ENCODE data around the gene MEST.
A peak's percentile ranks its signal among the peaks of the same experiment; 100 is the strongest.

MEST gene

GRCh38 chr7:130479716-130480400 lies 12.0 kb upstream of the MEST start:
- FAIRE-seq (no peak), DNase-seq (ENCODE audit: insufficient read length, low spot score) (no peak)
- TF ChIP-seq SPI1 (IDR thresholded peaks at IDR 0.05; ENCODE audit: low read depth, low read length) (no peak), POLR2A (IDR thresholded peaks at IDR 0.05; ENCODE audit: low read depth, low read length) (no peak), PAX5 (IDR thresholded peaks at IDR 0.05; ENCODE audit: insufficient read depth, low read length, severe bottlenecking) (no peak), POLR2AphosphoS5 (IDR thresholded peaks at IDR 0.05; ENCODE audit: low read depth, low read length) (no peak), TAF1 (IDR thresholded peaks at IDR 0.05; ENCODE audit: low read depth, low read length) (no peak), POU2F2 (IDR thresholded peaks at IDR 0.05; ENCODE audit: low read depth, low read length) (no peak)

- no peak for DNase-seq (ENCODE audit: insufficient read length, low spot score)
- no peak for FAIRE-seq
- TF ChIP-seq POLR2A (IDR thresholded peaks at IDR 0.05; ENCODE audit: low read depth, low read length) (no peak), TAF1 (IDR thresholded peaks at IDR 0.05; ENCODE audit: low read depth, low read length) (no peak), POU2F2 (IDR thresholded peaks at IDR 0.05; ENCODE audit: low read depth, low read length) (no peak), SPI1 (IDR thresholded peaks at IDR 0.05; ENCODE audit: low read depth, low read length) (no peak)
Measured at GRCh38 chr7:130481898-130482297, 10.0 kb upstream of the MEST start.

GRCh38 chr7:130483031-130483430 lies 8.9 kb upstream of the MEST start:
- no peak for FAIRE-seq
- DNase-seq (ENCODE audit: insufficient read length, low spot score), result no peak
- TF ChIP-seq POLR2AphosphoS5 (IDR thresholded peaks at IDR 0.05; ENCODE audit: low read depth, low read length) (no peak), TAF1 (IDR thresholded peaks at IDR 0.05; ENCODE audit: low read depth, low read length) (no peak), POU2F2 (IDR thresholded peaks at IDR 0.05; ENCODE audit: low read depth, low read length) (no peak), POLR2A (IDR thresholded peaks at IDR 0.05; ENCODE audit: low read depth, low read length) (no peak), PAX5 (IDR thresholded peaks at IDR 0.05; ENCODE audit: insufficient read depth, low read length, severe bottlenecking) (no peak)

GRCh38 chr7:130485734-130486113 lies 6.2 kb upstream of the MEST start:
- no peak for TF ChIP-seq POU2F2 (IDR thresholded peaks at IDR 0.05; ENCODE audit: low read depth, low read length)
- no peak for TF ChIP-seq SPI1 (IDR thresholded peaks at IDR 0.05; ENCODE audit: low read depth, low read length)
- no peak for TF ChIP-seq PAX5 (IDR thresholded peaks at IDR 0.05; ENCODE audit: insufficient read depth, low read length, severe bottlenecking)
- TF ChIP-seq POLR2AphosphoS5 (IDR thresholded peaks at IDR 0.05; ENCODE audit: low read depth, low read length), result no peak
- TF ChIP-seq TAF1 (IDR thresholded peaks at IDR 0.05; ENCODE audit: low read depth, low read length), result no peak
- TF ChIP-seq POLR2A (IDR thresholded peaks at IDR 0.05; ENCODE audit: low read depth, low read length), result no peak
- no peak for FAIRE-seq
- DNase-seq (ENCODE audit: insufficient read length, low spot score), result no peak

GRCh38 chr7:130486114-130486953 lies 5.6 kb upstream of the MEST start:
- FAIRE-seq, result peak; percentile 26
- no peak for TF ChIP-seq POU2F2 (IDR thresholded peaks at IDR 0.05; ENCODE audit: low read depth, low read length)
- TF ChIP-seq SPI1 (IDR thresholded peaks at IDR 0.05; ENCODE audit: low read depth, low read length), result no peak
- no peak for TF ChIP-seq POLR2AphosphoS5 (IDR thresholded peaks at IDR 0.05; ENCODE audit: low read depth, low read length)
- TF ChIP-seq TAF1 (IDR thresholded peaks at IDR 0.05; ENCODE audit: low read depth, low read length), result no peak
- TF ChIP-seq POLR2A (IDR thresholded peaks at IDR 0.05; ENCODE audit: low read depth, low read length), result no peak
- DNase-seq (ENCODE audit: insufficient read length, low spot score), result no peak

GRCh38 chr7:130486954-130487436 lies 4.9 kb upstream of the MEST start:
- DNase-seq (ENCODE audit: insufficient read length, low spot score) (no peak), FAIRE-seq (peak; percentile 45)
- TF ChIP-seq PAX5 (IDR thresholded peaks at IDR 0.05; ENCODE audit: insufficient read depth, low read length, severe bottlenecking), result no peak
- no peak for TF ChIP-seq POLR2A (IDR thresholded peaks at IDR 0.05; ENCODE audit: low read depth, low read length)
- no peak for TF ChIP-seq SPI1 (IDR thresholded peaks at IDR 0.05; ENCODE audit: low read depth, low read length)
- no peak for TF ChIP-seq POLR2AphosphoS5 (IDR thresholded peaks at IDR 0.05; ENCODE audit: low read depth, low read length)
- no peak for TF ChIP-seq POU2F2 (IDR thresholded peaks at IDR 0.05; ENCODE audit: low read depth, low read length)
- TF ChIP-seq TAF1 (IDR thresholded peaks at IDR 0.05; ENCODE audit: low read depth, low read length), result no peak

GRCh38 chr7:130488392-130489139 lies 3.3 kb upstream of the MEST start:
- TF ChIP-seq PAX5 (IDR thresholded peaks at IDR 0.05; ENCODE audit: insufficient read depth, low read length, severe bottlenecking), result no peak
- no peak for TF ChIP-seq POLR2A (IDR thresholded peaks at IDR 0.05; ENCODE audit: low read depth, low read length)
- TF ChIP-seq POU2F2 (IDR thresholded peaks at IDR 0.05; ENCODE audit: low read depth, low read length), result no peak
- TF ChIP-seq POLR2AphosphoS5 (IDR thresholded peaks at IDR 0.05; ENCODE audit: low read depth, low read length), result no peak
- no peak for TF ChIP-seq SPI1 (IDR thresholded peaks at IDR 0.05; ENCODE audit: low read depth, low read length)
- TF ChIP-seq TAF1 (IDR thresholded peaks at IDR 0.05; ENCODE audit: low read depth, low read length), result no peak
- DNase-seq (ENCODE audit: insufficient read length, low spot score) (no peak), FAIRE-seq (no peak)

- FAIRE-seq (no peak), DNase-seq (ENCODE audit: insufficient read length, low spot score) (no peak)
- TF ChIP-seq POU2F2 (IDR thresholded peaks at IDR 0.05; ENCODE audit: low read depth, low read length) (no peak), POLR2AphosphoS5 (IDR thresholded peaks at IDR 0.05; ENCODE audit: low read depth, low read length) (no peak), SPI1 (IDR thresholded peaks at IDR 0.05; ENCODE audit: low read depth, low read length) (no peak), PAX5 (IDR thresholded peaks at IDR 0.05; ENCODE audit: insufficient read depth, low read length, severe bottlenecking) (no peak), TAF1 (IDR thresholded peaks at IDR 0.05; ENCODE audit: low read depth, low read length) (no peak), POLR2A (IDR thresholded peaks at IDR 0.05; ENCODE audit: low read depth, low read length) (no peak)
Measured at GRCh38 chr7:130489140-130489983, 2.5 kb upstream of the MEST start.

Measured in GM12891 (cell line).